Measurements from ENCODE around the gene TIE1. TPM values are rescaled to one million over a fixed set of nuclear protein-coding genes. Genes with fewer than 3 reads are reported as not detected.
A peak's percentile ranks its signal among the peaks of the same experiment; 100 is the strongest.

Gene TIE1
- total and polyA plus RNA-seq, 9 donors, result 6.4 to 29.3 (median 11.5) TPM

GRCh38 chr1:43344267-43344850 lies 43.6 kb downstream of the TIE1 start:
- H3K4me3 ChIP-seq, result no peak overlapping the region
- intact Hi-C loops (cut with DNase I), result no loop called here
- H3K9me3 ChIP-seq, result no peaks in the 10 kb centered on the region
- no peak for DNase-seq
- WGBS, 3 donors, result 34 to 57% (median 34%) methylated on average over 4 of the region's 4 CpGs
- no peaks in the 10 kb centered on the region for H3K27me3 ChIP-seq
- no peaks in the 10 kb centered on the region for H3K36me3 ChIP-seq
- TF ChIP-seq CTCF (IDR thresholded peaks at IDR 0.05), result no peak
- peaks cover 3% of the 10 kb centered on the region for H3K4me1 ChIP-seq (ENCODE audit: insufficient read depth)
- no peak overlapping the region for H3K27ac ChIP-seq

- TF ChIP-seq CTCF (IDR thresholded peaks at IDR 0.05) (no peak), EP300 (IDR thresholded peaks at IDR 0.05) (no peak), POLR2A (IDR thresholded peaks at IDR 0.05) (no peak)
- H3K27me3 ChIP-seq, result no peaks in the 10 kb centered on the region
- peaks cover 3% of the 10 kb centered on the region for H3K4me1 ChIP-seq (ENCODE audit: insufficient read depth)
- no peak overlapping the region for H3K27ac ChIP-seq
- no peaks in the 10 kb centered on the region for H3K9me3 ChIP-seq
- no peak overlapping the region for H3K4me3 ChIP-seq
- 58 to 65% (median 59%) methylated on average over 3 of the region's 3 CpGs for WGBS, 3 donors
- no peaks in the 10 kb centered on the region for H3K36me3 ChIP-seq
- no peak for DNase-seq
- intact Hi-C loops (cut with DNase I), result no loop called here
These were observed 44.3 kb downstream of the TIE1 start for GRCh38 chr1:43345120-43345519.

GRCh38 chr1:43346636-43347035 lies 45.9 kb downstream of the TIE1 start:
- Histone ChIP-seq H3K27ac (no peak overlapping the region), H3K27me3 (no peaks in the 10 kb centered on the region), H3K4me3 (no peak overlapping the region), H3K4me1 (ENCODE audit: insufficient read depth) (peaks cover 3% of the 10 kb centered on the region), H3K36me3 (no peaks in the 10 kb centered on the region), H3K9me3 (no peaks in the 10 kb centered on the region)
- TF ChIP-seq POLR2A (IDR thresholded peaks at IDR 0.05), result no peak
- TF ChIP-seq EP300 (IDR thresholded peaks at IDR 0.05), result no peak
- TF ChIP-seq CTCF (IDR thresholded peaks at IDR 0.05), result no peak
- intact Hi-C loops (cut with DNase I), result no loop called here
- WGBS, 3 donors, result 89 to 91% (median 89%) methylated on average over 5 of the region's 5 CpGs
- no peak for DNase-seq

- H3K9me3 ChIP-seq, result no peaks in the 10 kb centered on the region
- intact Hi-C loops (cut with DNase I), result no loop called here
- H3K4me1 ChIP-seq (ENCODE audit: insufficient read depth), result peaks cover 3% of the 10 kb centered on the region
- H3K27me3 ChIP-seq, result no peaks in the 10 kb centered on the region
- H3K27ac ChIP-seq, result peak overlapping the region; percentile 23 to 75
- no peaks in the 10 kb centered on the region for H3K36me3 ChIP-seq
- DNase-seq, result no peak
- no peak for TF ChIP-seq CTCF (IDR thresholded peaks at IDR 0.05)
- TF ChIP-seq POLR2A (IDR thresholded peaks at IDR 0.05), result no peak
- TF ChIP-seq EP300 (IDR thresholded peaks at IDR 0.05), result no peak
- WGBS, 3 donors, result 7 to 16% (median 10%) methylated on average over 21 to 22 of the region's 22 CpGs
- peak overlapping the region; percentile 56 for H3K4me3 ChIP-seq
These were observed 47.6 kb downstream of the TIE1 start for GRCh38 chr1:43348343-43348808.

Data from ovary (tissue), 9 donors.